Measurements from ENCODE around the gene PANK4.

- TF ChIP-seq, protein P1, sequence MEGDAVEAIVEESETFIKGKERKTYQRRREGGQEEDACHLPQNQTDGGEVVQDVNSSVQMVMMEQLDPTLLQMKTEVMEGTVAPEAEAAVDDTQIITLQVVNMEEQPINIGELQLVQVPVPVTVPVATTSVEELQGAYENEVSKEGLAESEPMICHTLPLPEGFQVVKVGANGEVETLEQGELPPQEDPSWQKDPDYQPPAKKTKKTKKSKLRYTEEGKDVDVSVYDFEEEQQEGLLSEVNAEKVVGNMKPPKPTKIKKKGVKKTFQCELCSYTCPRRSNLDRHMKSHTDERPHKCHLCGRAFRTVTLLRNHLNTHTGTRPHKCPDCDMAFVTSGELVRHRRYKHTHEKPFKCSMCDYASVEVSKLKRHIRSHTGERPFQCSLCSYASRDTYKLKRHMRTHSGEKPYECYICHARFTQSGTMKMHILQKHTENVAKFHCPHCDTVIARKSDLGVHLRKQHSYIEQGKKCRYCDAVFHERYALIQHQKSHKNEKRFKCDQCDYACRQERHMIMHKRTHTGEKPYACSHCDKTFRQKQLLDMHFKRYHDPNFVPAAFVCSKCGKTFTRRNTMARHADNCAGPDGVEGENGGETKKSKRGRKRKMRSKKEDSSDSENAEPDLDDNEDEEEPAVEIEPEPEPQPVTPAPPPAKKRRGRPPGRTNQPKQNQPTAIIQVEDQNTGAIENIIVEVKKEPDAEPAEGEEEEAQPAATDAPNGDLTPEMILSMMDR (IDR thresholded peaks at IDR 0.05) = no peak
- no peak for TF ChIP-seq POLR2A (IDR thresholded peaks at IDR 0.05)
These were observed 19.4 kb downstream of the PANK4 start for GRCh38 chr1:2506901-2507565.

Measured in Peyer's patch (tissue), 4 donors.